Left lung (tissue), 10 donors: Measurements from ENCODE around the gene RPL6. TPM values are rescaled to one million over a fixed set of nuclear protein-coding genes. Genes with fewer than 3 reads are reported as not detected.
A peak's percentile ranks its signal among the peaks of the same experiment; 100 is the strongest.
"Not testable (repeated sequence)": the region's sequence is repeated elsewhere in the genome, so short reads cannot be mapped to it uniquely, and the experiment has no call there.

Experiments
- ATAC-seq: fragments of 200-7000 bp; cut with Tn5 transposase; one replicate; pipeline ENCODE4 v1.9.1; 2020; ENCODE audit warnings: moderate library complexity
- DNase-seq, 4 donors: peaks; one replicate each; pipeline ENCODE4 v3.0.0-alpha.2; 2013 to 2020
- H3K27ac ChIP-seq, 2 donors: fragments of 200-600 bp; sonication (generic) in 1 of 2; one replicate each; pipeline versions ENCODE4 v1.5.0 to v1.8.0; 2020 to 2021
- H3K27me3 ChIP-seq, 2 donors: fragments of 200-600 bp; sonication (generic) in 1 of 2; one replicate each; pipeline versions ENCODE4 v1.5.0 to v1.8.0; 2020 to 2021
- H3K36me3 ChIP-seq, 2 donors: fragments of 200-600 bp; sonication (generic) in 1 of 2; one replicate each; pipeline versions ENCODE4 v1.5.0 to v1.8.0; 2020 to 2021
- H3K4me1 ChIP-seq, 2 donors: fragments of 200-600 bp; one replicate each; pipeline ENCODE4 v1.8.0; 2021
- H3K4me3 ChIP-seq, 2 donors: fragments of 200-600 bp; sonication (generic) in 1 of 2; one replicate each; pipeline versions ENCODE4 v1.5.0 to v1.8.0; 2020 to 2021; ENCODE audit warnings: mild to moderate bottlenecking in 1 of 2
- H3K9me3 ChIP-seq, 2 donors: fragments of 200-600 bp; sonication (generic) in 1 of 2; one replicate each; pipeline versions ENCODE4 v1.5.0 to v1.8.0; 2020 to 2021
- CTCF ChIP-seq, 2 donors: fragments of 200-600 bp; sonication (generic) in 1 of 2; IDR thresholded peaks; one replicate each; pipeline versions ENCODE4 v1.5.0 to v1.8.0; 2021; ENCODE audit warnings: antibody characterized with exemption in 2 of 2
- intact Hi-C, 2 donors: fragments of 100-400 bp; cut with DNase I; formaldehyde crosslinking; loops; one replicate each; pipeline versions ENCODE4 v1.11.2 to v1.14.2; 2022
- polyA plus RNA-seq, 6 donors: library from polyadenylated mRNA; unstranded; fragments of 120-200 nt; gene quantifications; one replicate each; pipeline ENCODE4 v1.2.1, GENCODE V29; 2013; ENCODE audit not compliant: insufficient read length in 6 of 6
- total RNA-seq, 2 donors: library from RNA; stranded (reverse); fragmentation: NEBNext Ultra II Directional; extraction: Animal tissue kit (Norgen Biotek cat#: 25700); gene quantifications; one replicate each; pipeline ENCODE4 v1.2.1, GENCODE V29; 2021
- donor health status: DM: no; HTN: yes; CAD: no.
- donor health status: DM: no; HTN: no; CAD: no.

The RPL6 gene
- total and polyA plus RNA-seq, 8 donors = 954 to 2,888 (median 2,613) TPM

GRCh38 chr12:112420740-112421139 lies 11.3 kb upstream of the RPL6 start:
- ATAC-seq = no peak

GRCh38 chr12:112419297-112420133 lies 10.1 kb upstream of the RPL6 start:
- H3K4me3 ChIP-seq = peak overlapping the region; percentile 86 to 95
- DNase-seq (peak in 3 of 4 donors; percentile 55 to 77 (median 58)), ATAC-seq (peak; percentile 77)
- H3K27me3 ChIP-seq = no peaks in the 10 kb centered on the region
- peak overlapping the region; percentile 96 to 98 for H3K27ac ChIP-seq
- peaks cover 6 to 55% of the 10 kb centered on the region in 2 donors for H3K4me1 ChIP-seq
- peak in 1 of 2 donors; percentile 3 for TF ChIP-seq CTCF (IDR thresholded peaks at IDR 0.05)
- intact Hi-C loops = no loop called here
- no peaks in the 10 kb centered on the region for H3K36me3 ChIP-seq
- no peaks in the 10 kb centered on the region for H3K9me3 ChIP-seq

More at GRCh38 chr12:112420740-112421139, 11.3 kb upstream of the RPL6 start:
- Histone ChIP-seq H3K27me3 (no peaks in the 10 kb centered on the region), H3K4me3 (no peak overlapping the region), H3K4me1 (peaks cover 6 to 55% of the 10 kb centered on the region in 2 donors), H3K9me3 (no peaks in the 10 kb centered on the region), H3K27ac (no peak overlapping the region), H3K36me3 (no peaks in the 10 kb centered on the region)
- no peak for TF ChIP-seq CTCF (IDR thresholded peaks at IDR 0.05)
- DNase-seq = no peak
- intact Hi-C loops = no loop called here

- intact Hi-C loops = no loop called here
- ATAC-seq (peak; percentile 93), DNase-seq (peak; percentile 85 to 98 (median 88))
- Histone ChIP-seq H3K36me3 (no peaks in the 10 kb centered on the region), H3K9me3 (no peaks in the 10 kb centered on the region), H3K4me3 (peak within 1 kb of the TSS; percentile 86 to 95), H3K4me1 (peaks cover 6 to 49% of the 10 kb centered on the region in 2 donors), H3K27ac (peak within 1 kb of the TSS; percentile 96 to 98), H3K27me3 (no peaks in the 10 kb centered on the region)
- TF ChIP-seq CTCF (IDR thresholded peaks at IDR 0.05) = peak; percentile 16 to 26
Observed at GRCh38 chr12:112418608-112419296, 9.3 kb upstream of the RPL6 start, which contains the start of gene PTPN11. TSS of gene PTPN11 (plus strand) at chr12:112418947. CDS start at chr12:112419112, 165 bp downstream.

- no peak for ATAC-seq
- Histone ChIP-seq H3K27me3 (no peaks in the 10 kb centered on the region), H3K27ac (peak overlapping the region; percentile 96 to 98), H3K36me3 (no peaks in the 10 kb centered on the region), H3K9me3 (no peaks in the 10 kb centered on the region), H3K4me3 (peak overlapping the region; percentile 86 to 95), H3K4me1 (peaks cover 6 to 46% of the 10 kb centered on the region in 2 donors)
- TF ChIP-seq CTCF (IDR thresholded peaks at IDR 0.05) = no peak
- intact Hi-C loops = no loop called here
- peak in 1 of 4 donors; percentile 4 for DNase-seq
Observed at GRCh38 chr12:112418273-112418607, 8.8 kb upstream of the RPL6 start.

- H3K27ac ChIP-seq, ATAC-seq, intact Hi-C loops, H3K36me3 ChIP-seq, DNase-seq, H3K4me3 ChIP-seq, H3K27me3 ChIP-seq, H3K9me3 ChIP-seq: not testable (repeated sequence)
- H3K4me1 ChIP-seq = peaks cover 0 to 22% of the 10 kb centered on the region in 2 donors
Observed at GRCh38 chr12:112415457-112415856, 6.1 kb upstream of the RPL6 start.
